Hematopoietic multipotent progenitor cell treated with erythropoietin and hydrocortisone succinate and interleukin-3 and kit ligand, for 15 days (in vitro differentiated cells): ENCODE measurements around the gene NEURL4.

ENCODE experiments used
- DNase-seq: peaks from one replicate; pipeline ENCODE4 v3.0.0-alpha.2; 2015; ENCODE audit warnings: low spot score

The NEURL4 gene

DNA sequence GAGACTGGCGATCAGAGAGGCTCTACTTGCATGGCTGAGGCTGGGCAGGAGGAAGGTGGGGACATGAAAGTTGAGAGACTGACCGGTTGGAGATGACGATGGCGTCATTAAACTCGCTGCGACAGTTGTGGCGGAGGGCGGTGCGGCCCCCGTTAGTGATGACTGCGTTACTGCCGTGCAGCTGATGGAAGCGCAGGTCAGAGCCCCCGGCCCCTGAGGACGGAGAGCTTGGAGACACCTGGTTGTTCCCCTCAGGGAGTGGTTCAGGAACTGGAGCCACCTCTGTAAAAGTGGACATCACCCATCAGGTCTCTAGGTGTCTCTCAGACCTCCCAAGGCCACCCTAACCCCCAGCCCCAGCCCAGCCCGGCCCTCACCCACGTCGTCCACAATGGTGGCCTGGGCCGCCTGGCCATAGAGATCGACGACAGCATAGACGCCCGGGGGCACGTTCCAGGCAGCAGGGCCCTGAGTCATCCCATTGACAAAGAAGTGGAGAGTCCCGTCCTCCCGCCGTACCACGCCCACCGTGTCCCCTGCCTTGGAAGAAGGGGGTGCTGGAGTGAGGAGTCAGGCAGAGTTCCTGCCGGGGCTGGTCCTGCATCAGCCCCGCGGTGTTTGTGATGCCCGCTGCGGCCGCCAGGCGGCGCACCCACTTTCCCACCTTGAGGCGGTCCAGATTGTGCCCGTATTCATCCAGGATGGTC lies 5.3 kb downstream of the NEURL4 start:
- peak; percentile 66 for DNase-seq

DNA sequence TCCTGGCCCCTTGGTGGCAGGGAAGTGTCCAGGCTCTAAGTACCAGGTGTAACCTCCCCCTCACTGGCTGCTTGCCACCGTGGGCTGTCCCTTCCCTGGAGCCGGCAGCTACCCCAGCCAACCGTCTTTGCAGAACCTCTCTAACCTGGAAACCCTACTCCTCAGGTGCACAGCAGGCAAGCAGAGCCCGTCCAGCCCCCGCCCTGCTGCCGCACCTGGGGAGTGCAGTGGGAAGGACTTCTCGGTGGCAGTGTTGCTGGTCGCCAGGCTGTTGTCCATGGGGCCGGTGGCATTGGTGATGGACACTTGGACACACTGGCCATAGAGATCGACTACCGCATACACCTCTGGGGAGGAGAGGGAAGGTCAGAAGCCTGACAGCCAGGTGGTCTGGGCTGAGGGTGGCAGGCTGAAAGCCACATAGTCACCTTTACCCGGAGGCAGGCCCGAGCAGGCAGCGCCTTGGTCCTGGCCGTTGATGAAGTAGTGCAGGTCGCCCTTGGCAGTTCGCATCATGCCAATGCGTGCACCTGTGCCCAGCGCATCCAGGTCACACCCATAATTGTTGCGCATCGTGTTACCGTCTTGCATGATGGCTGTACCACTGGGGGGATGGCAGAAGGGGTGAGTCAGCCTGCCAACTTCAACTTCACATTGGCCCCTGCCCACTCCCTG lies 6.5 kb downstream of the NEURL4 start:
- DNase-seq = no peak

DNA sequence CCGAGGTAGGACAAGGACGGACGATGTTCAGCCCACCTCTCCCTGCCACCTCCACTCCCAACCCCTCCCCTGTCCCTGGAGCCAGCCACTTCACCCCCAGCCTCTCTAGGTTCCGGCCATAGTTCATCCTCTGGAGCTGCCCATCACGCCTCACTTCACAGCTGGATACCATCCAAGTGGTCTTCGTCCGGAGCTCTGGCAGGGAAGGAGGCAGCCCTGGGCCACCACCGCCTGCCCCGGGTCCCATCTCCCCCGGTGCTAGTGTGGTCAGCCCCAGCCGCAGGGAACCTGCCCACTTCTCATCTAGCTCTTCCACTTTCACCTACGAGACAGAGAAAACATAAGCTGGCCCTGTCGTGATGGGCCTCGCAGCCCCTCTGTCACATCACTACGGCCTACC lies 7.7 kb downstream of the NEURL4 start:
- no peak for DNase-seq

DNA sequence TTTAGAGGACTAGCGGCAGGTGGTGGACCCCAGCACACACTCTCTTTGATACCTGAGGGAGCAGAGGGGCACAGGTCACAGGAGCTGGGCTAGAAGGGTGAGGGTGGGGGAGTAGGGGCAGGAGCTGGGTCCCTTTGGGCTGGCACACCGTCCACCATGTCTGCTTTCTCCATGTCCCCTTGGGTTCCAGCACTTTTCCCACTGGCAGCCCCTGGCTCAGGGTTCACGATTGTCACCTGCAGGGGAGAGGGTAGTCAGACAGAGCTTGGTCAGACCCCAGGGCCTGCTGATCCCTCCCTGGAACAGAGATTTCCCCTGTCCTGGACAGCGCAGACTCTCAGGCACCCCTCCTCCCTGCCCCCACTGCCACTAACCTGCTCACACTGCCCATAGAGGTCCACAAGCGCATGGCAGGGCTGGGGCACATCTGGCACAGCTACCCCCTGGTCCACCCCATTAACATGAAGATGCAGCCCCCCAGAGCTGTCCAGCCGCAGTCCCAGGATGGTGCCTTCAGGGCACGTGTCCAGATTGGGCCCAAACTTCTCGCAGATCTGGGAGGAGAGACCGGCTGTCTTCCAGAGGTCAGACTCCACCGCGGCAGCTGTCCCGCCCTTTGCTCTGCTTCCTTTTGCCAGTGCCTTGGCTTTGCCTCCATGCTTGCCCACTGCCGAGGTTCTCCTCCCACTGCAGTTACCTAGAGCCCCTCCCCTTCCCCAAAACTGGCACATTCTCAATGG lies 10.8 kb downstream of the NEURL4 start:
- no peak for DNase-seq

DNA sequence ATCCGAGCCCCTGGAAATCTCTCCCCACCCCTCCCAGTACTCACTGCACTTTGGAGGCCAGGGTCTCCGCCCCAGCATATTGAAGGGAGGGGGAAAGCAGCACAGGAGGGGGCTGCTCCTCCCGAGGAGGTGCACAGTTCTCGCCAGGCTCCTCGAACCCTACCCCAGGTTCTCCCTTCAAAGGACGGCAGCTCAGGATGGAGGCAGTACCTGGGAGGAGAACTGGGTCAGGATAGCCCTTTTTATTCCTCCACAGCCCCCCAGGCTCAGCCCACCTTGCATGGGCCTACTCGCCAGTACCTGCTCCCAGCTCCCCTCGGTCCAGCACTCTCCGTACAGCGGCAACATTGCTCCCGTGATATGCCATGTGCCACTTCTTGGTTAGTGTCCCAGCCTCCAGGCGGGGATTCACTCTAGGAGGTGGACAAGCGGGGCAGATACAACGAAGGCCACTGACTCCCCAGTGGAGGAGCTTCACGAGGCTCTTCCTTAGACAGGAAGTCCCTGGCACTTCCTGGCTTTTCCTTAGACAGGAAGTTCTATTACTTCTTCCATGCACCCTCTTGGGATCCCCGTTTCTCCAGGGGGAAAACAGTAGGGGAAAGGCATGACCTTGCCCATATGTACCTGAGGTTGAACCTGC lies 11.9 kb downstream of the NEURL4 start:
- no peak for DNase-seq

DNA sequence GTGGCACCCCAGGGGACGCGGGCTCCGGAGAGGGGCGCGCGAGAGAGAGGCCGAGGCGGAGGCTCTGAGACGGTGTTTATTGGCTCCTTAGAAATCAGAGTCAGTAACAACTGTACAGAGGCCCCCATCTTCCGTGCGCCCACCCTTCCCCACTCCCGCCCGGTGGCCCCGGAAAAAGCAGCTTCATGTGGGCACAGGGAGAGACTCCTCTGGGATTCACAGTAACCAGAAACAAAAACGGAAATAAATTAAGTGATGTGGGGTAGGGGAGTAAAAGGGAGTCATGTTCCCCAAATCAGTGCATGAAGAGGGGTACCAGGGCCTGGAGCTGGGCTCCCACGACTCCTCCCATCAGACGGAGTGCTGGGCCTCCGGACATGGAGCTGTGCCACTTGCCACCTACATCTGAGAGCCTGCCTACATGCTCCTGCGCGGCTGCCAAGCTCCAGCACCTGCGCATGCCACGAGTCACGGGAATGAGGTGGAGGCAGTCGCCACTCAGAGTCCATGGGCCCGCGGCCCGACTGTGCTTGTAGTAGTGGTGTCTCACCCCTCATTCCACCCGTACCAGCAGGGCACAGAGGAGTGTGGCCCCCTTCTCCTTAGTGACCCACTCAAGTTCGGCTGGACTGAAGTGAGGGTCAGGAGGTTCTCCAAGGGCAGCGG lies 13.4 kb downstream of the NEURL4 start:
- no peak for DNase-seq

DNA sequence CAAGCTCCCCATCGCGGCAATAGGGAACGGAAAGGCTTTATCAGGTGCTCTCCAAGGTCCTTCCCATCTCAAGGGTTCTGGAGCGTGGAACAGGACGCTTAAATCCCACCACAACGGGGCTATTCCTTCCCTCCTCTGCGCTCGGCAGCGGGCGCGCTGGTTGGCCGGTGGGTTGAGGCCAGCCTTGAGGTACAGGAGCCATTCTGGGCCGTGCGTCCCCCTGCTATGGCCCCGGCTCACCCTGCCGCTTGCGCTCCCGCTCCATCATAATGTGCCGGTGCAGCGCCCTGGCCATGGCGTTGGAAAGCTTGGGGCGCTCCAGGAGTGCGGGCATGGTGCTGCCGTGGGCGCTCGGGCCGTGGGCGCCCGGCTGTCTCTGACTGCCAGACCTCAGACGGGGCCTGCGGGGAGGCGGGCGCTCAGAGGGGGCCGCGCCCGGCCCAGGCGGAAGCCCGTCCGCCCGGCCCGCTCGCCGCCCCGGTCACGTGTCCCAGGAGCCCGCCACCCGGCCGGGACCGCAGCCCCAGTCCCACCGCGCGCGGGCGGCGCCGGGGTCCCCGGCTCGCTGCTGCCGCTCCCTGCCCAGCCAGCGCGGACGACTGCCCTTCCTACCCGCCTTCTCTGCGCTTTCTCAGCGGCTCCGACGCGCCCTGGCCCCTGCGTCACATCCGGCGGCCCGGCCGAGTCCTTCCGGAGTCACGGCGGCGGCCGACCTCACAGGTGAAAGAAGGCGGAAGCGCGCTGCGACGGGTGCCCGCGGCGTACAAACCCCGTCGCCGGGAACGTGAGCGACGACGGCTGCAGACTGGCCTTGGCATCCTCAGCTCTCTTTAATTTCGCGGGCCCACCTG lies 14.2 kb downstream of the NEURL4 start, which contains the start of gene GPS2:
Gene GPS2 (minus strand): TSS at position 642 of the 851 bp plus-strand sequence. CDS start 308 bp downstream, at position 334.
- peak; percentile 89 for DNase-seq

DNA sequence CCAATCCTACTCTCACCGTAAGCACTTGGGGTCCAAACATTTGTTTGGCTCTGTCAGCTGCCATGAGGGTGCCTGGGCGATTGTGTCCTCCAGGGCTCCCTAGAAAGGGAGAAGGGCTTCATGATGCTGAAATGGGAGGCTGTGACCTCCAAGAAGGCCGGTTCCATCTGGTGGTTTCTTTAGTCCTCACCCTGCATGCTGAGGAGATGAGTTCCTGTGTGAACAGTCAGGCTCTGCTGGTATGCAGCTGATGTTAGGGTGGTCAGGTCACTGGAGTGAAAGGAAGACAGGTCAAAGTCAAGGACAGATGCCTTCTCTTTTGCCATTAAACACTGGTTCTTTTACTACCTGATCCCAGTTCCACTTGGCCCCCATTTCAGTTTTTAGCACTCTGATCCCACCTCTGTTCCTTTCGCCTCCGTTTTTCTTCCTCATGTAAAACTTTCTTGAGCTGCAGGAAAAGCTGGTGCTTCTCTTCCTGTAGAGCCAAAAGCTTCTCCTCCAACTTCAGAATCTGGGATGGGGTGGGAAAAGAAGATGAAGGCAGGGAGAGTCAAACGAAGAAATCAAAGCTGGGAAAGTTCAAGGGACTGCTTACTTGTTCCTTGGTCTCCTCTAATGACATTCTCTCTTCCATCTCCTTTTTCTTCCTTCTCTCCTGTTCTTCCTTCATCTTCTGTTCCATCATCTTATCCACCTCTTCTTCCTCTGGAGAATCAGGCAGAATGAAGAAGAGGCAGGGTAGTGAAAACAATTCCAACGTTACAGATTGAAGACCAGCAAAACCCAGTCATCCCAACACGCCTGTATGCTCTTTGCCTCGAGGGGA lies 15.0 kb downstream of the NEURL4 start:
- DNase-seq = no peak

DNA sequence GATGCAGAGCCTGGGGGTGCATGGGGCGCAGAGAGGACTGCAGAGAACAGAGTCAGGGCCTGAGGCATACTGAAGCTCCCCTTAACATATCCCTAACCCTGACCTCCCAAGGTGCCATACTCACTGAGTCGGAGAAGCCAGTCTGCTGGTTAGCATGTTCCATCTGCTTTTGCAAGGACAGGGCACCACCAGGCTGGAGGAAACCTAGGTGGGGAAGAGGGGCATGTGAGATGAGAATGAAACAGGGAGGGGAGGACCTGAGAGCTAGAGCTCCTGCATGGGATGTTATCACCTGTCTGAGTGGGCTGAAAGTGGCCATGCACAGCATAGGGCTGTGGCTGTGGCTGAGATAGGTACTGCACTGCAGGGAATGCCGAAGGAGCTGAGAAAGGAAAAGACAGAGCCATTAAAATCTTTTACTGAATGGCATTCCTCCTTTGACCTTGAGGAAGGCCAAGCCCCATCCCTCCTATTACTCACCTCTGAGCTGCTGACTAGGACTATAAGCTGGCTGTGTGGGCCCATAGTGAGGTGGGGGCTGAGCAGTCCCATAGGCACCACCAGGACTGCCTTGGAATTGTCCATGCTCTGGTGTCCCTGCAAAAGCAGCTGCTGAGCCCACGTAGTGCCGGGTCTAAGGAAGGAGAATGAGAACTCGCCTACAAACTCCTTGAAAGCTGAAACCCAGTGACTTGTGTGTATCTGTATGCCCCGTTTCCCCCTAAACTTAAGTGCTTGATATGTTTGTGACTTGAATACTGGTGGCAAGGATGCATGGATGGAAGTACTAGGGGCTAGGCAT lies 15.8 kb downstream of the NEURL4 start:
- no peak for DNase-seq

DNA sequence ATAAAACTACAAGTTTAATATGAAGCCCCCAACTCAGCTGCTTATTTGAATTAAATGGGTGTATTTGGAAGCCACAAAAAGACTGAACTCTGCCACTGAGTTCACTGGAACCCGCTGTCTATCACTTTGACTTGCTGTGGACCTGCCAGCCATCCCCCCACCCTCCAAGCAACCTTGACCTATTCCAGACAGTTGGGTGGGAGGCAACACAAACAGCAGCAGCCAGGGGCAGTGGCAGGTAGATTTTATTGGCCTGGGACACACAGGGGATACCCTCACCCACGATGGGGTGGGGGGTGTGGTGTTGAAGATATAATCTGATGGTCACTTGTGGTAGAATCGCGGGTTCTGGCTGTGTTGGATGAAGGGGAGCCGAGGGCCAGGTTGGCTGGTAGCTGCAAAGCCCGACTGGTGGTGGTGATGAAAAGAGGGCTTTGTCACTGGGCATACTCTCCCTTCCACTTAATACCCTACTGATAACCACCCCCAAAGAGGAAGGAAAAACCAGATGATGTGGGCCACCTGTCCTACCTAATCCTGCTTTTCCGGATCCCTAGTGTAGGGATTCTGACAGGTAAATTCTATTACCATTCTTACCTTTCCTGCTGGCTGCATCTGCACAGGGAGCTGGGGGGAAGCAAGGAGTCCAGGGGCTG lies 16.6 kb downstream of the NEURL4 start:
- DNase-seq = no peak

DNA sequence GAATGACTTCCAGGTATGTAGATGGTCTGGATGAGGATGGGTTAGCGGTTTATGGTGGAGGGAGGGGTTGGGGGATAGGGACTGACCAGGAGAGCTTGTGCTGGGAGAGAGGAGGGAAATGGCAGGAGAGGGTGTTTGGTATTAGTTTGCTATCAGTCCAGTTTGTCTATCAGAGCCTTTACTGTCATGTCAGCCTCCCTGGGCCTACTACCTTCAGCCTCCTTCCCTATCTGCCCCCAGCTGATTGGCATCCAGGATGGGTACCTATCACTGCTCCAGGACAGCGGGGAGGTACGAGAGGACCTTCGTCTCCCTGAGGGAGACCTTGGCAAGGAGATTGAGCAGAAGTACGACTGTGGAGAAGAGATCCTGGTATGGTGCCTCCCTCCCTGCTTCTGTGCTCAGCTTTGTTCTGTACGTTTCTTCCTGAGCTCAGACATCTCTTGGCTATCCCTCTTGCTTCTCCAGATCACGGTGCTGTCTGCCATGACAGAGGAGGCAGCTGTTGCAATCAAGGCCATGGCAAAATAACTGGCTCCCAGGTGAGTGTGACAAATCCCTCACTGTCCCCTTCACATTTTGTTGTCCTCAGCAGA lies 17.9 kb downstream of the NEURL4 start:
- no peak for DNase-seq

DNA sequence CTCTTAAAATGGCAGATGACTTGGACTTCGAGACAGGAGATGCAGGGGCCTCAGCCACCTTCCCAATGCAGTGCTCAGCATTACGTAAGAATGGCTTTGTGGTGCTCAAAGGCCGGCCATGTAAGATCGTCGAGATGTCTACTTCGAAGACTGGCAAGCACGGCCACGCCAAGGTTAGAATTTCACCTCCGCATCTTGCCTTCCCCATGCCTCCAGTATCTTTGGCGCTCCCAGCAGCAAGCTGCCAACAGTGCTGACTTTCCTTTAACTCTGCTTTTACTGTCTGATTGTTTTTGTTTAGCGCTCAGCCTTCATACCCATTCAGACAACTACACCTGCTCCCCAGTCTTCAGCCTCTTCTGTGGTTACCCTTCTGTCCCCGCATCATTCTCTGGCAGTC lies 19.5 kb downstream of the NEURL4 start:
- no peak for DNase-seq

DNA sequence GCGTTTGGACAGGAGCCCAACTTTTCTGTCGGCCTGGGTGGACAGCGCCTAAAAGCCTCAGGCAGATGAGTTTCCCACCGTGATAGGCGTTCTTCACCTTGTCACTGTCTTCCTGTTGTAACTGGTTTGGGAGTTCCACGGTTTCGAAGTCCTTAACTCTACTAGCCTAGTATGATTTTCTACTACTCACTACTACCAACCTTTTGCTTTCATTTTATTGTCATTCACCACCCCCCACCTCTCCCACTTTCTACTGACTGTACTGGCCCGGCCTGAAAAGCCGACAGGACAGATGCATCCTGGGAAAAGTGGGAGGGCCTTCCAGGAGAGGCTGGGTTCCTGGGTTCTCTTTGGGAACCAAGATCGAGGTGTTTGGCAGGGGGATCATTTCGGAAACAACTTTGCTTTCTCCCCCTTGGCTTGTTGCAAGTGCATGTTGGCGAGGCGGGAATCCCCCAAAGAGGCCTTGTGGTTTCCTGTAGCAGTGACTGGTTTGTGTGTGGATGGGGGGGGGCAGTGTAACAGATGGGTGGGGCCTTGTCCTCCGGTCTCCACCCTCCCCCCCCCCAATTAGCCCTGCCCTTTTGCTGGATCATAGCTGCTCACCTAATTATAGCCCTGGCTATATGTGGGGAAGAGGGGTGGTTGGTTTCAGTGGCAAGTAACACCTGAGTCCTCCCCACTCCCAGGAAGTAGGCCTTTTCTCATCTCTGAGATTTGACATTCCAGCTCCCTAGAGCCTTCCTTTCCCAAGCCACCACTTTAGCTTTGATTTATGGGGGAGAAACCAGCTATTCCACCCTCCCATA lies 20.3 kb downstream of the NEURL4 start:
- peak; percentile 88 for DNase-seq

DNA sequence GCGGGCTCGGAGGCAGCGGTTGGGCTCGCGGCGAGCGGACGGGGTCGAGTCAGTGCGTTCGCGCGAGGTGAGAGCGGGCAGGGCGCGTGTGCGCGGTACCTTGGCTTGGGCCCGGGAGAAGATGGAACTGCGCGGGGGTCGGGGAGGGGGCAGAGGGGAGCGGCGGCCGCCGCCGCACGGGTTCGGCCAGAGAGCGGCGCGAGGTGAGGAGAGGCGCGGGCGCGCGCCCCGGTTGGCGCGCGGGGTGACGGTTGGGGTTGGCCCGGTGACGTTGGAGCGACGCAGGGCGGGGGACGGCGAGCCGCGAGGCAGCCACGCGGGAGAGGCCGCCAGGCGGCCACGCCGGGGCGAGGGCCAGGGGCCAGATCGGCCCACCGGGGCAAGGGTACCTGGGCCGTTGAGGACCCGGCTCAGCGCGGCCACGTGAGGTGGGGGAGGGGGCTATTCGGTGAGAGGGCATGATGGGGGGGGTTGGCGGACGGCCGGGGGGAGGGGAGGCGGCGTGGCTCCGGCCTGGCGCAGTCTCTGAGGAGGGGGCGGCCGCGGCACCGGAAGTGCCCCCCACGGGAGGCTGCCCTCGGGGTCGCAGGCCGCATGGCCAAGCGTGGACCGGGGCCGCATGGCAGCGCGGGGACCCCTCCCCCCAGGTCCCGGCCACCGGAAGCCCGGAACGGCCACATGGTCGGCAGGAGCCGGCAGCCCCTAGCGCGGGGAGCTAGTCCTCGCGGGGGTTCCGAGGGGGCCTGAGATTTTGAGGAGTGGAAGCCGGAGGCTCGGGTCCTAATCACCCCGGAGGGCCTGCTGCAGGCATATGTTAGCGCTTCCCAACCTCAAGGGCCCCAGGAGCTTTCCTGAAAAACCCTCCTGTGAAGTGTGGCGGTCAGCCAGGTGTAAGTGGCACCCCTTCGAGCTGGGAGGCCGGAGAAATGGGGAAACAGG lies 21.2 kb downstream of the NEURL4 start:
- peak; percentile 67 for DNase-seq

DNA sequence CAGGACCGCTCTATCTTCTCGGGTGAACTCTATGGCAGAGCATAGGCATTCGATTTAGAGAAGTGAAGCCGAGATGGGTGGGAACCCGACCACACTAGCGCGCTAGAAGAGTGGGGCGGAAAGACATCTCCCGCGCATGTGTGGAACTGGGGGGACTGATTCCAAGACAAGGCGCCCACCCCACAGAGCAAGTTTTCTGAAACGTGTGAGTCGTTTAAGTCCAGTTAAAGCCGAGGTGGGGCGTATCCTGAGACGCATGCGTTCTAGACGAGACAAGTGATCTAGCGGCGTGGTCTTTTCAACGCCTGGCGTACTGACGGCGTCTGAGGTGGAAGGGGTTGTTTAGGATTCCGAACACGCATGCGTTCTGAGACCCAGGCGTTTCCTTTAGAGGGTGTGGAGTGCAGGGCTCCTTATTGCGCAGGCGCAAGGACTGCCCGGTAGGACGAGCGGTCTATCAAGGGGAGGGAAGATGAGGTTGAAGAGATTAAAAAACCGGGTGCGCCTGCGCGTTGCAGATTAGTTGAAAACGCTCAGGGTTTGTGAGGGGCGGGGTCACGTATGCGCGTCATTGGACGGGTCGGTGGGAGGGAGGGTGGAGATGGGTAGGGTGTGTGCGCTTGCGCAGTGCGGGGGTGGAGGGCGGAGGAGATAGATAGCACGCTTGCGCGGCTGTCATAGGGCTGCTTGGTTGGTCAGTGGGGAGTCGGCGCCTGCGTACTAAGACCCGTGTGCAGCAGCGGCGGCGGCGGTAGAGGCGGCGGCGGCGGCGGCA lies 22.0 kb downstream of the NEURL4 start, which contains the start of gene EIF5A:
Gene EIF5A (plus strand): TSS at position 718 of the 775 bp plus-strand sequence. CDS start 2,008 bp downstream, outside the sequence.
- peak; percentile 100 for DNase-seq
